Liver (tissue), 9 donors: ENCODE results near the gene CATSPERE. TPM values are rescaled to one million over a fixed set of nuclear protein-coding genes. Genes with fewer than 3 reads are reported as not detected.

Source experiments
- DNase-seq: peaks from one replicate; pipeline ENCODE4 v3.0.0-alpha.2; 2017; ENCODE audit warnings: low spot score
- H3K27ac ChIP-seq, 2 donors: one replicate each; pipeline ENCODE4 v1.7.0; 2013; ENCODE audit warnings: inconsistent platforms in 2 of 2, low read length in 2 of 2, control low read depth in 1 of 2, low read depth in 1 of 2, mild to moderate bottlenecking in 1 of 2
- H3K27me3 ChIP-seq, 4 donors: one replicate each; pipeline versions ENCODE4 v1.6.1 to v1.7.0; 2013; ENCODE audit warnings: low read length in 3 of 4, inconsistent platforms in 1 of 4, mild to moderate bottlenecking in 1 of 4, moderate library complexity in 1 of 4; ENCODE audit not compliant: control insufficient read depth in 4 of 4, insufficient read depth in 4 of 4
- H3K36me3 ChIP-seq, 4 donors: one replicate each; pipeline versions ENCODE4 v1.6.1 to v1.7.0; 2013; ENCODE audit warnings: low read length in 3 of 4, mild to moderate bottlenecking in 3 of 4, low read depth in 1 of 4, moderate library complexity in 1 of 4; ENCODE audit not compliant: control insufficient read depth in 4 of 4, insufficient read depth in 3 of 4
- H3K4me1 ChIP-seq, 4 donors: one replicate each; pipeline versions ENCODE4 v1.6.1 to v1.7.0; 2013; ENCODE audit warnings: low read length in 3 of 4, mild to moderate bottlenecking in 3 of 4, moderate library complexity in 1 of 4; ENCODE audit not compliant: control insufficient read depth in 4 of 4, insufficient read depth in 4 of 4
- H3K4me3 ChIP-seq, 3 donors: one replicate each; pipeline versions ENCODE4 v1.6.1 to v1.7.0; 2013; ENCODE audit warnings: low read length in 3 of 3, control low read depth in 1 of 3, low read depth in 1 of 3, mild to moderate bottlenecking in 1 of 3
- H3K9ac ChIP-seq, 2 donors: one replicate each; pipeline ENCODE4 v1.7.0; 2013; ENCODE audit warnings: low read length in 2 of 2, mild to moderate bottlenecking in 2 of 2, moderate library complexity in 2 of 2, control low read depth in 1 of 2, low read depth in 1 of 2
- H3K9me3 ChIP-seq, 4 donors: one replicate each; pipeline versions ENCODE4 v1.6.1 to v1.7.0; 2013; ENCODE audit warnings: low read length in 3 of 4; ENCODE audit not compliant: control insufficient read depth in 4 of 4
- EGR1 ChIP-seq, 2 donors: IDR thresholded peaks; 2 replicates each; pipeline ENCODE4 v1.6.1; 2016 to 2018; ENCODE audit warnings: antibody characterized with exemption in 2 of 2, low read depth in 2 of 2
- FOXA1 ChIP-seq: IDR thresholded peaks from 2 replicates; pipeline ENCODE4 v1.6.1; 2016; ENCODE audit warnings: antibody characterized with exemption
- FOXA2 ChIP-seq: IDR thresholded peaks from 2 replicates; pipeline ENCODE4 v1.6.1; 2016; ENCODE audit warnings: antibody characterized with exemption
- GABPA ChIP-seq, 2 donors: IDR thresholded peaks in 1 of 2; conservative IDR thresholded peaks in 1 of 2; 2 replicates each; pipeline ENCODE4 v1.6.1; 2016; ENCODE audit warnings: antibody characterized with exemption in 2 of 2, mild to moderate bottlenecking in 1 of 2, moderate library complexity in 1 of 2
- HNF4A ChIP-seq, 2 donors: conservative IDR thresholded peaks; 2 replicates each; pipeline ENCODE4 v1.6.1; 2016; ENCODE audit warnings: antibody characterized with exemption in 2 of 2, mild to moderate bottlenecking in 2 of 2
- HNF4G ChIP-seq: IDR thresholded peaks from 2 replicates; pipeline ENCODE4 v1.6.1; 2016; ENCODE audit warnings: antibody characterized with exemption
- JUND ChIP-seq, 2 donors: IDR thresholded peaks; 2 replicates each; pipeline ENCODE4 v1.6.1; 2016; ENCODE audit warnings: antibody characterized with exemption in 2 of 2
- NR2F2 ChIP-seq: IDR thresholded peaks from 2 replicates; pipeline ENCODE4 v1.6.1; 2016; ENCODE audit warnings: antibody characterized with exemption
- RAD21 ChIP-seq, 2 donors: IDR thresholded peaks; 2 replicates each; pipeline ENCODE4 v1.6.1; 2016; ENCODE audit warnings: antibody characterized with exemption in 2 of 2, mild to moderate bottlenecking in 2 of 2
- RXRA ChIP-seq, 2 donors: IDR thresholded peaks; 2 replicates each; pipeline ENCODE4 v1.6.1; 2017 to 2018; ENCODE audit warnings: antibody characterized with exemption in 2 of 2, mild to moderate bottlenecking in 1 of 2
- SP1 ChIP-seq: IDR thresholded peaks from 2 replicates; pipeline ENCODE4 v1.6.1; 2018; ENCODE audit warnings: antibody characterized with exemption, mild to moderate bottlenecking
- TAF1 ChIP-seq: conservative IDR thresholded peaks from 2 replicates; pipeline ENCODE4 v1.6.1; 2016; ENCODE audit warnings: antibody characterized with exemption, mild to moderate bottlenecking
- YY1 ChIP-seq: IDR thresholded peaks from 2 replicates; pipeline ENCODE4 v1.6.1; 2016; ENCODE audit warnings: antibody characterized with exemption, mild to moderate bottlenecking
- WGBS: extraction: QIAGEN DNeasy Blood & Tissue Kit; methylation state at CpG from one replicate; pipeline ENCODE4 v1.1.7; 2013; 5-methylcytosine and 5-hydroxymethylcytosine counted together
- polyA plus RNA-seq, 2 donors: library from polyadenylated mRNA; stranded (reverse) in 1 of 2; unstranded in 1 of 2; fragments of 200-250 nt in 1 of 2; fragments of >200 nt in 1 of 2; fragmentation: Nextera tagmentation in 1 of 2; extraction: Ambion mirVana in 1 of 2; gene quantifications; one replicate each; pipeline versions ENCODE4 v1.2.1 to v1.2.3, GENCODE V29; 2013 to 2015
- total RNA-seq, 2 donors: library from RNA; depleted of rRNA; stranded (reverse); fragments of >200 nt; gene quantifications; one replicate each; pipeline ENCODE4 v1.2.3, GENCODE V29; 2014
- TF ChIP-seq, protein P1 (sequence below): fragments of 150-350 bp; IDR thresholded peaks from 2 replicates; pipeline ENCODE4 v1.5.1; 2017; ENCODE audit warnings: improper control_type of control experiment, low read depth, low read length; ENCODE audit not compliant: missing input control
- TF ChIP-seq, protein P2 (sequence below): IDR thresholded peaks from 2 replicates; pipeline ENCODE4 v1.6.1; 2016; ENCODE audit warnings: antibody characterized with exemption, mild to moderate bottlenecking
- TF ChIP-seq, protein P3 (sequence below): IDR thresholded peaks from 2 replicates; pipeline ENCODE4 v1.6.1; 2016; ENCODE audit warnings: antibody characterized with exemption
- TF ChIP-seq, protein P4 (sequence below): IDR thresholded peaks from 2 replicates; pipeline ENCODE4 v1.6.1; 2016; ENCODE audit warnings: antibody characterized with exemption
- TF ChIP-seq, protein P5 (sequence below): IDR thresholded peaks from 2 replicates; pipeline ENCODE4 v1.6.1; 2016; ENCODE audit warnings: antibody characterized with exemption
- donor health status: healthy.
- donor health status: healthy.
- donor health status: healthy.
- donor health status: healthy.
- donor health status: healthy.

Gene CATSPERE, protein sequence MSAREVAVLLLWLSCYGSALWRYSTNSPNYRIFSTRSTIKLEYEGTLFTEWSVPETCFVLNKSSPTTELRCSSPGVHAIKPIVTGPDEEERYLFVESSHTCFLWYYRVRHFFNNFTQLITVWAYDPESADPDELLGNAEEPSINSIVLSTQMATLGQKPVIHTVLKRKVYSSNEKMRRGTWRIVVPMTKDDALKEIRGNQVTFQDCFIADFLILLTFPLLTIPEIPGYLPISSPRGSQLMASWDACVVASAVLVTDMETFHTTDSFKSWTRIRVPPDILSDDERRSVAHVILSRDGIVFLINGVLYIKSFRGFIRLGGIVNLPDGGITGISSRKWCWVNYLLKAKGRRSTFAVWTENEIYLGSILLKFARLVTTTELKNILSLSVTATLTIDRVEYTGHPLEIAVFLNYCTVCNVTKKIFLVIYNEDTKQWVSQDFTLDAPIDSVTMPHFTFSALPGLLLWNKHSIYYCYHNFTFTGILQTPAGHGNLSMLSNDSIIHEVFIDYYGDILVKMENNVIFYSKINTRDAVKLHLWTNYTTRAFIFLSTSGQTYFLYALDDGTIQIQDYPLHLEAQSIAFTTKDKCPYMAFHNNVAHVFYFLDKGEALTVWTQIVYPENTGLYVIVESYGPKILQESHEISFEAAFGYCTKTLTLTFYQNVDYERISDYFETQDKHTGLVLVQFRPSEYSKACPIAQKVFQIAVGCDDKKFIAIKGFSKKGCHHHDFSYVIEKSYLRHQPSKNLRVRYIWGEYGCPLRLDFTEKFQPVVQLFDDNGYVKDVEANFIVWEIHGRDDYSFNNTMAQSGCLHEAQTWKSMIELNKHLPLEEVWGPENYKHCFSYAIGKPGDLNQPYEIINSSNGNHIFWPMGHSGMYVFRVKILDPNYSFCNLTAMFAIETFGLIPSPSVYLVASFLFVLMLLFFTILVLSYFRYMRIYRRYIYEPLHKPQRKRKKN
- under 1 TPM; 0.75 to 0.79 TPM for total RNA-seq
- polyA plus RNA-seq, result under 1 TPM; 0.15 to 0.31 TPM

DNA sequence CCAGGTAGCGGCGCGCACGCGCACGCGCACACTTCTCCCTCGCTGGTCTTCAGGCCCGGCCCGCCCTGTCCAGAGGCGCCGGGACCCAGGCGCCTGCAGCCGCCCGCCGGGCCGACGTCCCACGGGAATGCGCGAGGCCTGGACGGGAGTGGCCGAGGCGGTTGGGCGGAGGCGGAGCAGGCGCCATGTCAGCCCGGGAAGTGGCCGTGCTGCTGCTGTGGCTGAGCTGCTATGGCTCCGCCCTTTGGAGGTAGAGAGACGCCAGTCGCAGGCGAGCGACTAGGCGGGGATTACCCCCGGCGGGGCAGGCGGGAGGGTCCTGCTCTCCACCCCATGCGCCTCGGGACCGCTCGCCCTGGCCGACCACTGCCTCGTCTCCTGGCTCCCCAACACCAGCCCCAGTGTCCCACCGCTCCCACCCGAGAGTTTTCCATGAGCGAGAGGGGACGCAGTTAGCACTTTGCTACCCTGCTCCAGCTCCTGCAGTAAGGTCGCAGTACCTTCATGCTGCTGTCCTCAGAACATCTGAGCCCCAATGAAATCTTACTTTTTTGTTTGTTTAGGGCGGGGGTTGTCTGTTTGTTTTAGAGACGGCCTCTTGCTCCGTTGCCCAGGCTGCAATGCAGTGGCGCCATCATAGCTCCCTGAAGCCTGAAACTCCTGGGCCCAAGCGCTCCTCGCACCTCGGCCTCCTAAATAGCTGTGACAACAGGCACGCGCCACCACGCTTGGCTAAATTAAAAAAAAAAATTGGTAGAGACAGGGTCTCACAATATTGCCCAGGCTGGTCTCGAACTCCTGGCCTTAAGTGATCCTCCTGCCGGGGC, at the start of gene CATSPERE:
CATSPERE (plus strand) TSS at position 29 of the 827 bp plus-strand sequence; CDS start at position 186, 157 bp downstream.
- peak; percentile 82 for DNase-seq
- WGBS, result 14% methylated on average over 61 of the region's 61 CpGs

More for the DNA sequence above, at the start of gene CATSPERE:
- TF ChIP-seq, protein P1, sequence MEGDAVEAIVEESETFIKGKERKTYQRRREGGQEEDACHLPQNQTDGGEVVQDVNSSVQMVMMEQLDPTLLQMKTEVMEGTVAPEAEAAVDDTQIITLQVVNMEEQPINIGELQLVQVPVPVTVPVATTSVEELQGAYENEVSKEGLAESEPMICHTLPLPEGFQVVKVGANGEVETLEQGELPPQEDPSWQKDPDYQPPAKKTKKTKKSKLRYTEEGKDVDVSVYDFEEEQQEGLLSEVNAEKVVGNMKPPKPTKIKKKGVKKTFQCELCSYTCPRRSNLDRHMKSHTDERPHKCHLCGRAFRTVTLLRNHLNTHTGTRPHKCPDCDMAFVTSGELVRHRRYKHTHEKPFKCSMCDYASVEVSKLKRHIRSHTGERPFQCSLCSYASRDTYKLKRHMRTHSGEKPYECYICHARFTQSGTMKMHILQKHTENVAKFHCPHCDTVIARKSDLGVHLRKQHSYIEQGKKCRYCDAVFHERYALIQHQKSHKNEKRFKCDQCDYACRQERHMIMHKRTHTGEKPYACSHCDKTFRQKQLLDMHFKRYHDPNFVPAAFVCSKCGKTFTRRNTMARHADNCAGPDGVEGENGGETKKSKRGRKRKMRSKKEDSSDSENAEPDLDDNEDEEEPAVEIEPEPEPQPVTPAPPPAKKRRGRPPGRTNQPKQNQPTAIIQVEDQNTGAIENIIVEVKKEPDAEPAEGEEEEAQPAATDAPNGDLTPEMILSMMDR, result no peak
- TF ChIP-seq HNF4A (conservative IDR thresholded peaks at IDR 0.05) (no peak), RXRA (IDR thresholded peaks at IDR 0.05) (peak in 1 of 2 donors; percentile 29), FOXA1 (no peak), GABPA (IDR thresholded peaks at IDR 0.05 in 1 of 2, conservative IDR thresholded peaks at IDR 0.05 in 1 of 2) (no peak), NR2F2 (no peak), RAD21 (IDR thresholded peaks at IDR 0.05) (peak in 1 of 2 donors; percentile 1), YY1 (peak; percentile 96), EGR1 (IDR thresholded peaks at IDR 0.05; ENCODE audit: low read depth in 2 of 2) (no peak), SP1 (peak; percentile 55), HNF4G (no peak), FOXA2 (no peak), JUND (IDR thresholded peaks at IDR 0.05) (no peak), TAF1 (peak; percentile 81)
- TF ChIP-seq, protein P2, sequence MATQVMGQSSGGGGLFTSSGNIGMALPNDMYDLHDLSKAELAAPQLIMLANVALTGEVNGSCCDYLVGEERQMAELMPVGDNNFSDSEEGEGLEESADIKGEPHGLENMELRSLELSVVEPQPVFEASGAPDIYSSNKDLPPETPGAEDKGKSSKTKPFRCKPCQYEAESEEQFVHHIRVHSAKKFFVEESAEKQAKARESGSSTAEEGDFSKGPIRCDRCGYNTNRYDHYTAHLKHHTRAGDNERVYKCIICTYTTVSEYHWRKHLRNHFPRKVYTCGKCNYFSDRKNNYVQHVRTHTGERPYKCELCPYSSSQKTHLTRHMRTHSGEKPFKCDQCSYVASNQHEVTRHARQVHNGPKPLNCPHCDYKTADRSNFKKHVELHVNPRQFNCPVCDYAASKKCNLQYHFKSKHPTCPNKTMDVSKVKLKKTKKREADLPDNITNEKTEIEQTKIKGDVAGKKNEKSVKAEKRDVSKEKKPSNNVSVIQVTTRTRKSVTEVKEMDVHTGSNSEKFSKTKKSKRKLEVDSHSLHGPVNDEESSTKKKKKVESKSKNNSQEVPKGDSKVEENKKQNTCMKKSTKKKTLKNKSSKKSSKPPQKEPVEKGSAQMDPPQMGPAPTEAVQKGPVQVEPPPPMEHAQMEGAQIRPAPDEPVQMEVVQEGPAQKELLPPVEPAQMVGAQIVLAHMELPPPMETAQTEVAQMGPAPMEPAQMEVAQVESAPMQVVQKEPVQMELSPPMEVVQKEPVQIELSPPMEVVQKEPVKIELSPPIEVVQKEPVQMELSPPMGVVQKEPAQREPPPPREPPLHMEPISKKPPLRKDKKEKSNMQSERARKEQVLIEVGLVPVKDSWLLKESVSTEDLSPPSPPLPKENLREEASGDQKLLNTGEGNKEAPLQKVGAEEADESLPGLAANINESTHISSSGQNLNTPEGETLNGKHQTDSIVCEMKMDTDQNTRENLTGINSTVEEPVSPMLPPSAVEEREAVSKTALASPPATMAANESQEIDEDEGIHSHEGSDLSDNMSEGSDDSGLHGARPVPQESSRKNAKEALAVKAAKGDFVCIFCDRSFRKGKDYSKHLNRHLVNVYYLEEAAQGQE, result peak; percentile 74
- TF ChIP-seq, protein P3, sequence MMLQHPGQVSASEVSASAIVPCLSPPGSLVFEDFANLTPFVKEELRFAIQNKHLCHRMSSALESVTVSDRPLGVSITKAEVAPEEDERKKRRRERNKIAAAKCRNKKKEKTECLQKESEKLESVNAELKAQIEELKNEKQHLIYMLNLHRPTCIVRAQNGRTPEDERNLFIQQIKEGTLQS, result no peak
- TF ChIP-seq, protein P4, sequence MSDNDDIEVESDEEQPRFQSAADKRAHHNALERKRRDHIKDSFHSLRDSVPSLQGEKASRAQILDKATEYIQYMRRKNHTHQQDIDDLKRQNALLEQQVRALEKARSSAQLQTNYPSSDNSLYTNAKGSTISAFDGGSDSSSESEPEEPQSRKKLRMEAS, result no peak
- TF ChIP-seq, protein P5, sequence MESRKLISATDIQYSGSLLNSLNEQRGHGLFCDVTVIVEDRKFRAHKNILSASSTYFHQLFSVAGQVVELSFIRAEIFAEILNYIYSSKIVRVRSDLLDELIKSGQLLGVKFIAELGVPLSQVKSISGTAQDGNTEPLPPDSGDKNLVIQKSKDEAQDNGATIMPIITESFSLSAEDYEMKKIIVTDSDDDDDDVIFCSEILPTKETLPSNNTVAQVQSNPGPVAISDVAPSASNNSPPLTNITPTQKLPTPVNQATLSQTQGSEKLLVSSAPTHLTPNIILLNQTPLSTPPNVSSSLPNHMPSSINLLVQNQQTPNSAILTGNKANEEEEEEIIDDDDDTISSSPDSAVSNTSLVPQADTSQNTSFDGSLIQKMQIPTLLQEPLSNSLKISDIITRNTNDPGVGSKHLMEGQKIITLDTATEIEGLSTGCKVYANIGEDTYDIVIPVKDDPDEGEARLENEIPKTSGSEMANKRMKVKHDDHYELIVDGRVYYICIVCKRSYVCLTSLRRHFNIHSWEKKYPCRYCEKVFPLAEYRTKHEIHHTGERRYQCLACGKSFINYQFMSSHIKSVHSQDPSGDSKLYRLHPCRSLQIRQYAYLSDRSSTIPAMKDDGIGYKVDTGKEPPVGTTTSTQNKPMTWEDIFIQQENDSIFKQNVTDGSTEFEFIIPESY, result peak; percentile 58
- Histone ChIP-seq H3K4me1 (peaks cover 3 to 9% (median 4%) of the 10 kb centered on the region in 4 donors), H3K4me3 (peak within 1 kb of the TSS; percentile 74 to 93 (median 76)), H3K27me3 (no peaks in the 10 kb centered on the region), H3K9ac (peak within 1 kb of the TSS; percentile 89 to 97), H3K36me3 (no peaks in the 10 kb centered on the region), H3K27ac (peak within 1 kb of the TSS; percentile 78 to 95), H3K9me3 (no peaks in the 10 kb centered on the region)
